ENCODE data around the gene PITX2.

Gene PITX2

GRCh38 chr4:110636171-110636679, 13.3 kb upstream of the PITX2 start:
- no peak for DNase-seq

- DNase-seq: no peak
Measured at GRCh38 chr4:110635163-110635865, 12.4 kb upstream of the PITX2 start.

GRCh38 chr4:110634350-110635162, 11.7 kb upstream of the PITX2 start:
- no peak for DNase-seq

- DNase-seq: no peak
Measured at GRCh38 chr4:110633358-110634341, 10.8 kb upstream of the PITX2 start.

GRCh38 chr4:110632506-110633357, 9.9 kb upstream of the PITX2 start:
- DNase-seq: no peak

- peak; percentile 17 for DNase-seq
Measured at GRCh38 chr4:110631584-110632505, 9.0 kb upstream of the PITX2 start.

GRCh38 chr4:110630688-110631402, 8.0 kb upstream of the PITX2 start:
- no peak for DNase-seq

GRCh38 chr4:110629780-110630687, 7.2 kb upstream of the PITX2 start:
- no peak for DNase-seq

- DNase-seq: no peak
Measured at GRCh38 chr4:110629214-110629754, 6.4 kb upstream of the PITX2 start.

GRCh38 chr4:110628663-110629213, 5.9 kb upstream of the PITX2 start:
- DNase-seq: no peak

GRCh38 chr4:110627977-110628662, 5.2 kb upstream of the PITX2 start:
- DNase-seq: no peak

GRCh38 chr4:110626532-110627153, 3.8 kb upstream of the PITX2 start:
- DNase-seq: no peak

- no peak for DNase-seq
Measured at GRCh38 chr4:110625576-110626257, 2.8 kb upstream of the PITX2 start.

GRCh38 chr4:110624904-110625494, 2.1 kb upstream of the PITX2 start:
- DNase-seq: no peak

GRCh38 chr4:110624398-110624780, 1.5 kb upstream of the PITX2 start:
- DNase-seq: no peak

GRCh38 chr4:110623718-110624397, 981 bp upstream of the PITX2 start:
- no peak for DNase-seq
